Peyer's patch (tissue), 4 donors: ENCODE data around the gene ADNP2.

Experiments
- POLR2A ChIP-seq, 2 donors: fragments of 450-650 bp; IDR thresholded peaks; one replicate each; pipeline ENCODE4 v1.5.1; 2017; ENCODE audit warnings: antibody characterized with exemption in 2 of 2, mild to moderate bottlenecking in 2 of 2, moderate library complexity in 2 of 2
- TF ChIP-seq, protein P1 (sequence below), 6 experiments: fragments of 450-650 bp in 4 of 6; fragments of 200-600 bp in 2 of 6; sonication (generic) in 1 of 6; IDR thresholded peaks; one replicate each; pipeline ENCODE4 v1.5.1; 2017 to 2019; ENCODE audit warnings: antibody characterized with exemption in 6 of 6, mild to moderate bottlenecking in 3 of 6, moderate library complexity in 1 of 6

DNA sequence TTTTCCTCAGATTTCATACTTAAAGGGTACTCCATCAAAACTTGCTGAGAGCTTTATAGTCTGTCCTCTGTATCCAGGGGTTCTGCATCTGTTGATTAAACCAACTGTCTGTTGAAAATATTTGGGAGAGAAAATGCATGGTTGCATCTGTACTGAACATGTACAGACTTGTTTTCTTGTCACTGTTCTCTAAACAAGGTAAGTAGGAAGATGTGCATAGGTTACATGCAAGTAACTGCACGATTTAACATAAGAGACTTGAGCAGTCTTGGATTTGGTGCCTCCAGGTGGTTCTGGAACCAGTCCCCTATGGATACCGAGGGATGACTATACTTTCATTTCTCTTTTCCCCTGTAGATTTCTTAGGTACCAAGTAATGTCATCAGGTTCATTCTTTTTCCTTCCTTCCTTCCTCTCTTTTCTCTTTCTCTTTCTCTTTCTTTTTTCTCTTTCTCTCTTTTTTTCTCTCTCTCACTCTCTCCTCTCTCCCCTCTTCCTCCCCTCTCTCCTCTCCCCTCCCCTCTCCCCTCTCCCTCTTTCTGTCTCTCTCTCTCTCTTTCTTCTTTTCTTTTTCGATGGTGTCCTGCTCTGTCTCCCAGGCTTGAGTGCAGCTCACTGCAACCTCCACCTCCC, 23.2 kb downstream of the ADNP2 start:
- TF ChIP-seq, protein P1, sequence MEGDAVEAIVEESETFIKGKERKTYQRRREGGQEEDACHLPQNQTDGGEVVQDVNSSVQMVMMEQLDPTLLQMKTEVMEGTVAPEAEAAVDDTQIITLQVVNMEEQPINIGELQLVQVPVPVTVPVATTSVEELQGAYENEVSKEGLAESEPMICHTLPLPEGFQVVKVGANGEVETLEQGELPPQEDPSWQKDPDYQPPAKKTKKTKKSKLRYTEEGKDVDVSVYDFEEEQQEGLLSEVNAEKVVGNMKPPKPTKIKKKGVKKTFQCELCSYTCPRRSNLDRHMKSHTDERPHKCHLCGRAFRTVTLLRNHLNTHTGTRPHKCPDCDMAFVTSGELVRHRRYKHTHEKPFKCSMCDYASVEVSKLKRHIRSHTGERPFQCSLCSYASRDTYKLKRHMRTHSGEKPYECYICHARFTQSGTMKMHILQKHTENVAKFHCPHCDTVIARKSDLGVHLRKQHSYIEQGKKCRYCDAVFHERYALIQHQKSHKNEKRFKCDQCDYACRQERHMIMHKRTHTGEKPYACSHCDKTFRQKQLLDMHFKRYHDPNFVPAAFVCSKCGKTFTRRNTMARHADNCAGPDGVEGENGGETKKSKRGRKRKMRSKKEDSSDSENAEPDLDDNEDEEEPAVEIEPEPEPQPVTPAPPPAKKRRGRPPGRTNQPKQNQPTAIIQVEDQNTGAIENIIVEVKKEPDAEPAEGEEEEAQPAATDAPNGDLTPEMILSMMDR (IDR thresholded peaks at IDR 0.05) = no peak
- TF ChIP-seq POLR2A (IDR thresholded peaks at IDR 0.05) = no peak
